ENCODE measurements around the gene EPC1.

GRCh38 chr10:32265756-32266155 lies 81.2 kb downstream of the EPC1 start:
- TF ChIP-seq CREB1 (IDR thresholded peaks at IDR 0.05) (no peak), POLR2A (IDR thresholded peaks at IDR 0.05; ENCODE audit: control extremely low read depth in 1 of 2, low read depth in 2 of 2, low read length in 2 of 2) (no peak; a peak in 1 of 3 replicates), SIX5 (IDR thresholded peaks at IDR 0.05; ENCODE audit: low read depth, low read length) (no peak)

All from H1 (cell line).